Progenitor cell of endocrine pancreas (in vitro differentiated cells): ENCODE data around the gene STX11. TPM values are rescaled to one million over a fixed set of nuclear protein-coding genes. Genes with fewer than 3 reads are reported as not detected.

Source experiments
- DNase-seq: peaks from one replicate; pipeline ENCODE4 v3.0.0; 2021; ENCODE audit warnings: low spot score; ENCODE audit not compliant: unreplicated experiment
- H3K27ac Mint-ChIP-seq: 2 replicates; pipeline ENCODE4 v1.8.0; 2021; ENCODE audit warnings: mild to moderate bottlenecking, moderate library complexity, mixed read lengths
- H3K27me3 Mint-ChIP-seq: 2 replicates; pipeline ENCODE4 v1.8.0; 2021; ENCODE audit warnings: mixed read lengths
- H3K36me3 Mint-ChIP-seq: 2 replicates; pipeline ENCODE4 v1.8.0; 2022; ENCODE audit warnings: mixed read lengths; ENCODE audit not compliant: insufficient read depth
- H3K4me1 Mint-ChIP-seq: 2 replicates; pipeline ENCODE4 v1.8.0; 2021; ENCODE audit warnings: low read depth, mixed read lengths
- H3K4me3 Mint-ChIP-seq: 2 replicates; pipeline ENCODE4 v1.8.0; 2021; ENCODE audit warnings: low read depth, mild to moderate bottlenecking, moderate library complexity, mixed read lengths
- H3K9me3 Mint-ChIP-seq: 2 replicates; pipeline ENCODE4 v1.8.0; 2021; ENCODE audit warnings: low read depth, mixed read lengths
- total RNA-seq: library from RNA; stranded (reverse); gene quantifications from 2 replicates; pipeline ENCODE4 v1.2.1, GENCODE V29; 2021
- TF ChIP-seq, protein P1 (sequence below): fragments of 200-600 bp; sonication (generic); IDR thresholded peaks from one replicate; pipeline ENCODE4 v1.5.0; 2021; ENCODE audit warnings: antibody characterized with exemption, mild to moderate bottlenecking; ENCODE audit not compliant: unreplicated experiment

The STX11 gene
- total RNA-seq, 1 donor from 2014 or later: not detected

DNA sequence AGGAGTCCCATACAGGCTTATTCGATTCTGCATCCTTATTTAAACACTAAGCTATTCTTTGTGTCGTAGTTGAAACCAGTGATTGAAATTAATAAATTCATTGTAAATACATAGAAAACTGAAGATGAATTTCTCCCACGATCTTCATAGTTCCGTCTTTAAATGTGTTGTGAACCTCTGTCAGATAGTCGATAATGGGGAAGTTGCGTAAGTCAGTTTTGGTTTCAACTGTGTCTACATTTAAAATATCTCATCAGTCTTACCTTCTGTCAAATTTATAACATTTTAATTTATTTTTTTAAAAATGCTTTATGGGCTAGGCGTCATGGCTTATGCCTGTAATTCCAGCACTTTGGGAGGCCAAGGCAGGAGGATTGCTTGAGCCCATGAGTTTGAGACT lies 12.7 kb downstream of the STX11 start:
- H3K27me3 Mint-ChIP-seq: no peaks in the 10 kb centered on the region
- H3K4me3 Mint-ChIP-seq: no peak overlapping the region
- no peaks in the 10 kb centered on the region for H3K9me3 Mint-ChIP-seq
- no peak for DNase-seq
- no peaks in the 10 kb centered on the region for H3K36me3 Mint-ChIP-seq
- TF ChIP-seq, protein P1, sequence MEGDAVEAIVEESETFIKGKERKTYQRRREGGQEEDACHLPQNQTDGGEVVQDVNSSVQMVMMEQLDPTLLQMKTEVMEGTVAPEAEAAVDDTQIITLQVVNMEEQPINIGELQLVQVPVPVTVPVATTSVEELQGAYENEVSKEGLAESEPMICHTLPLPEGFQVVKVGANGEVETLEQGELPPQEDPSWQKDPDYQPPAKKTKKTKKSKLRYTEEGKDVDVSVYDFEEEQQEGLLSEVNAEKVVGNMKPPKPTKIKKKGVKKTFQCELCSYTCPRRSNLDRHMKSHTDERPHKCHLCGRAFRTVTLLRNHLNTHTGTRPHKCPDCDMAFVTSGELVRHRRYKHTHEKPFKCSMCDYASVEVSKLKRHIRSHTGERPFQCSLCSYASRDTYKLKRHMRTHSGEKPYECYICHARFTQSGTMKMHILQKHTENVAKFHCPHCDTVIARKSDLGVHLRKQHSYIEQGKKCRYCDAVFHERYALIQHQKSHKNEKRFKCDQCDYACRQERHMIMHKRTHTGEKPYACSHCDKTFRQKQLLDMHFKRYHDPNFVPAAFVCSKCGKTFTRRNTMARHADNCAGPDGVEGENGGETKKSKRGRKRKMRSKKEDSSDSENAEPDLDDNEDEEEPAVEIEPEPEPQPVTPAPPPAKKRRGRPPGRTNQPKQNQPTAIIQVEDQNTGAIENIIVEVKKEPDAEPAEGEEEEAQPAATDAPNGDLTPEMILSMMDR: no peak
- no peak overlapping the region for H3K27ac Mint-ChIP-seq
- H3K4me1 Mint-ChIP-seq: peaks cover 3% of the 10 kb centered on the region

DNA sequence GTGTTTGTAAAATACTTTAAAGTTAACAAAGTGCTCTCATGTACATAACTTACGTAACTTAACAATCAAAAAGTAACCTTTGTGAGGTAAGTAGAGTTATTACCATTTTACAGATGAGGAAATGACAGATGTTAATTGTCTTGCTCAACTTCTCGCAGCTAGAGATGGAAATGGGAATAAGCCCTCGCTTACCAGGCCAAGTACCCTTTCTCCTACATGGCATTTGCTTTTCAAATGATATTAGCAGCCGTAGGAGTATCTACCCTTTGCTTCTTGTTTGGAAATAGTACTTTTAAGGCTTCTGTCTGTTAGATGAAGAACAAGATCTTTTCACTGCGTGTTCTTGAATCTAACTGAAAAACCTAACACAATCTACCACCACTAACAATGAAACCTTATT lies 15.5 kb downstream of the STX11 start:
- no peak for DNase-seq
- Mint-ChIP-seq H3K9me3 (no peaks in the 10 kb centered on the region), H3K27me3 (no peaks in the 10 kb centered on the region), H3K36me3 (no peaks in the 10 kb centered on the region), H3K27ac (no peak overlapping the region), H3K4me3 (no peak overlapping the region), H3K4me1 (no peaks in the 10 kb centered on the region)
- TF ChIP-seq, protein P1: no peak

DNA sequence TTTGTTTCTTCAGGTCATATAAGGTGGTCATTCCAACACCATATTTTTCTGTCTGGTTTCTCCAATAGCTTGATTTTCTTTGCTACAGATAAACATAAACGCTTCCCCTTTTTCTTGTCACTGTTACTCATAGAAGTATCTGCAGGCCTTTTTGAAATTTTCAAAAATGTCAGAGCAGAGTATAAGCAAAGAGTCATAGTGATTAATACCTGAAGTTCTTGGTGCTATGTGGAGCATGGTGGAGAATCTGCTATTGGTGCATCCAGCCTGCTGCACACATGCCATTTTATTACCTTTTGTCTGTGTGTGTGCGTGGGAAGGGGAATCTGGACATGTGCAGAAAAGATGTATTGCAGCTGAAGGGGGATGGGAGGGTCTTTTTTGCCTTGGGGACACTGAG lies 19.7 kb downstream of the STX11 start:
- no peaks in the 10 kb centered on the region for H3K27me3 Mint-ChIP-seq
- no peaks in the 10 kb centered on the region for H3K4me1 Mint-ChIP-seq
- H3K4me3 Mint-ChIP-seq: no peak overlapping the region
- no peaks in the 10 kb centered on the region for H3K36me3 Mint-ChIP-seq
- TF ChIP-seq, protein P1: no peak
- H3K9me3 Mint-ChIP-seq: no peaks in the 10 kb centered on the region
- no peak for DNase-seq
- no peak overlapping the region for H3K27ac Mint-ChIP-seq

DNA sequence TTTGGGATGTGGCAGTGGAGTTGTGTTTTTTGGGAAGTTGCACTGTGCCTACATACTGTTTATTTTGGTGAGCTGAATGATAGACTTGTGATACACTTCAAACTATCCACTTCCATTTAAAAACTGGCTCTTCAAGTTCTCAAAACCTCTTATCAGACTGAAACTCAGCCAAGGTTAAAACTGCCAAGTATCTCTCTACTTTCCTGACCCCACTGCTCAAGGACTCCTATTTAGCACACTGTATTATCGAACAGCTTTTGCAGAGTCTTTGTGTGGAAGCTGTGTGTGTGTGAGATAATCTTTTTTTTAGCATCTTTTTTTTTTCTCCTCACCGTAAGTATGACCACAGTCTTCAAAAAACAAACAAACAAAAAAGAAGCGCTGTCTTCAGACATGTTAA lies 21.1 kb downstream of the STX11 start:
- Mint-ChIP-seq H3K9me3 (no peaks in the 10 kb centered on the region), H3K4me3 (no peak overlapping the region), H3K27me3 (peaks cover 2% of the 10 kb centered on the region), H3K4me1 (no peaks in the 10 kb centered on the region), H3K27ac (no peak overlapping the region), H3K36me3 (no peaks in the 10 kb centered on the region)
- TF ChIP-seq, protein P1: no peak
- DNase-seq: no peak

DNA sequence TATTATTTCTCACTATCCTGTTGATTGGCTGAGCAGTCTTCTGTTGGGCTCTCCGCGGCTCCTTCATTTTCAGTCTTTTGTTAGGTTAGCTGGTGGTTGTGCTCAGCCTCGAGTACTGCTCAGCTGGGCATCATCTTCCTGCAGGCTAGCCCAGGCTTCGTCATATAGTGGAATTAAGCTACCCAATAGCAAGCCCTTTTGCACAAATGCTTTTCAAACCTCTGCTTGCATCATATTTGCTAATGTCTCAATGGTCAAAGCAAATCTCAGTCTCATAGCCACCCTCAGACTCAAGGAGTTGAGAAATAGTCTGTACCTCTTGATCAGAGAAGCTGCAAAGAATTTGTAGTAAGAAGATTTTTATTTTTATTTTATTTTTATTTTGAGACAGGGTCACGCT lies 23.7 kb downstream of the STX11 start:
- peaks cover 4% of the 10 kb centered on the region for H3K27me3 Mint-ChIP-seq
- no peak overlapping the region for H3K4me3 Mint-ChIP-seq
- H3K4me1 Mint-ChIP-seq: no peaks in the 10 kb centered on the region
- H3K36me3 Mint-ChIP-seq: no peaks in the 10 kb centered on the region
- H3K9me3 Mint-ChIP-seq: no peaks in the 10 kb centered on the region
- no peak overlapping the region for H3K27ac Mint-ChIP-seq
- TF ChIP-seq, protein P1: no peak
- no peak for DNase-seq
